Smooth muscle cell of the brain vasculature (primary cell): ENCODE measurements around the gene TNIP1.

Source experiments
- DNase-seq: peaks from one replicate; pipeline ENCODE4 v3.0.0-alpha.2; 2012; ENCODE audit warnings: low read depth, low spot score

Gene TNIP1

GRCh38 chr5:151023651-151024050 lies 57.2 kb downstream of the TNIP1 start:
- DNase-seq: no peak

DNA sequence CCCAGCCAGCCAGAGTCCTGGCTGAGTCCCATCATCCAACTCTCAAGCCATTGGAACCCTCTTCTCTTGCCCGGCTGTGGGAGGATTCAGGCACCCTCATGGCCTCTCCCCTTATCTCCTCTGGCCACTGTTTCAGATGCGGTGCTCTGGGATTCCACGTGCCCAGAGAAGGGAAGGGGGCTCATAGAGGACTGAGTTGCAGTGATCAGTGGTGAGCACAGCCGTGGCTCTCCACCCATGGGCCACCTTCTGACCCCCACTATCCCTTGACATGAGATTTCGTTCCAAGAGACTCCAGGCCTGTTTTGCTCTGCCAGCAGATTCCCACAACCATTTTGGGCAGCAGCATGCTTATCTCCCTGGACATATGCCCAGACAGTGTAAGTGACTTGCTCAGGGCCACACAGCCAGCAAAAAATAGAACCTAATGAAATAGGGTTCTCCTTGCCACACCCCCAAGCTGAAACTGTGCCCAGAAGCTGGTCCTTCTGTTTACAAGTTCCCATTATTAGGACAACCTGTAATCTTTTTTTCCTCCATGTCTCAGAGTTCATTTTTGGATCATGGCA lies 57.7 kb downstream of the TNIP1 start:
- no peak for DNase-seq

- DNase-seq: no peak
These were observed 58.3 kb downstream of the TNIP1 start for GRCh38 chr5:151022511-151023018.

DNA sequence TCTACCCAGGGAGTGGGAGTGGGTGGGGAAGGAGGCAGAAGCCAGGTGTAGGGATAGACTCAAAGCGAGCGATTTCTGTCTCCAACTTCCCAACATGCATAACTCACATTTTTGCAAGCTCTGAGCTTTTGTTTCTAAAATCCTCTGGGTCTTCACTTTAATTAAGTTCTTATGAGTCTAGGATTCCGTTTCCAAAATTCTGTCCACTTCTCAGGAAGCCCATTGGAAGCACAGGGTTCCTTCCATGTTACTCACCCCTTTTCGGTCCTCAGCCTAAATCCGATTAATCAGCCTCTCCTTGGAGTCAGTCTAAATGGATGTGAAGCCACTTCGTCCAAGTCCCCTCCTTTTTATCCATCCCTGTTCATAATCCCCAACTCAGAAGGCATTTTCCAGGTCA lies 59.1 kb downstream of the TNIP1 start:
- DNase-seq: no peak

DNA sequence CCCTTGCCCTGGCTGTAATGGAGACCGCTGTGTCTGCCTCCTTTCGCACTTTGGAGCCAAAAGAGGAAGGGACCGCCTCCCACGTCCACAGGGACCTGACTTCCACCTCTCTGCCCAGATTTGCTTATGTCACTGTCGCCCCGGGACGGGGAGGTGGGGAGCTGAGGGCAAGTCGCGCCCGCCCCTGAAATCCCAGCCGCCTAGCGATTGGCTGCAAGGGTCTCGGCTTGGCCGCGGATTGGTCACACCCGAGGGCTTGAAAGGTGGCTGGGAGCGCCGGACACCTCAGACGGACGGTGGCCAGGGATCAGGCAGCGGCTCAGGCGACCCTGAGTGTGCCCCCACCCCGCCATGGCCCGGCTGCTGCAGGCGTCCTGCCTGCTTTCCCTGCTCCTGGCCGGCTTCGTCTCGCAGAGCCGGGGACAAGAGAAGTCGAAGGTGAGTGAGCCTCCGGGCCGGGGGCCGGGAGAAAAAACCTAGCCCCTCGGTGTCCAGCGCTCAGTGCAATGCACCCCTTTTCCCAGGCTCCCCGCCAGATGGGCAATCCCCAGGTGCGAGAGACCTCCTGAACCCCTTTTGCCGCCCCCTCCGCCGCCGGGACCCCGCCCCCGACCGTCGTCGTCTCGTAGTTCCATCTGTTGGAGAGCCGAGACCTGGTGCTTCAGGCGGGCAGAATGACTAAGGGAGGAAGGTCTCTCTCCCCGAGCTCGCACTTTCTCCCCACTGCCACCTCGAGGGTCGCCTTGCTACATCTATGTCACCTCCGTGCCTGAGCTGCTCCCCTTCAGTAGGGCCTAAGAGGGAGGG lies 60.3 kb downstream of the TNIP1 start, which contains the start of gene GPX3:
Gene GPX3 (plus strand): TSS at position 288 of the 807 bp plus-strand sequence. CDS start 64 bp downstream, at position 352.
- DNase-seq: no peak

DNA sequence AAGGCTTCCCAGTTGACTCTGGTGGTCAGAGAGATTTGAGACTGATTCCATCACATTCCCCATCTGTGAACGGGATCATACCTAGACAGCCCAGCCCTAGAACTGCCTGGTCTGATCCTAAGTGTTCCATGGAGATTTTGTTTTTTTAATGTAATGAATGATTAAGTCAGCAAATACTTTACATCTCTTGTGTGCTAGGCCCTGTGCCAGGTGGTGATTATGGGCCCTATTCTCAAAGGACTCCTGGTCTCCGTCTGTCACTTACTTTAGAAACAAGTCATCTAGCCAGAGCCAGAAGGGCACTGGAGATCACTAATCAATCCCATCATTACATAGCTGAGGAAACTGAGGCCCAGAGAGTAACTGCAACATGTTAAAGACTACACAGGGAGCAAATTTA lies 61.5 kb downstream of the TNIP1 start:
- DNase-seq: no peak

DNA sequence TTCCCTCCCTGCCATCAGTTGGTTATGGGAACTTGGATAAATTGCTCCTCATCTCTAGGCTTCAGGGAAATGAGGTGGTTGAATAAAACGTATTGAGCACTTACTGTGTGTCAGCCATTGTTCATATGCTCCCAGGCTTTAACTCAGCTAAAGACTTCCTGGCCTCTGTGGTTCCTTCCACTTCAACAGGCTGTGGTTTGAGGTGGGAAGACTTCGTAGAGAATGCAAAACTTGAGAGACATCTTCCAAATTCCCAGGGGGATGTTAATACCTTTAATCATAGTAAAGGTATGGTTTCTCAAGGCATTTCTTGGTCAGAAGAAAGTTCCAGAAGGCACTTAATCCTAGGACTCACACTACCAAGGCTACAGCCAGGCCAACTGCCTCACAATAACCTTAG lies 62.0 kb downstream of the TNIP1 start:
- no peak for DNase-seq

- no peak for DNase-seq
These were observed 62.9 kb downstream of the TNIP1 start for GRCh38 chr5:151017897-151018296.

GRCh38 chr5:151016700-151017099 lies 64.1 kb downstream of the TNIP1 start:
- DNase-seq: no peak

- DNase-seq: no peak
These were observed 64.8 kb downstream of the TNIP1 start for GRCh38 chr5:151015974-151016587.

DNA sequence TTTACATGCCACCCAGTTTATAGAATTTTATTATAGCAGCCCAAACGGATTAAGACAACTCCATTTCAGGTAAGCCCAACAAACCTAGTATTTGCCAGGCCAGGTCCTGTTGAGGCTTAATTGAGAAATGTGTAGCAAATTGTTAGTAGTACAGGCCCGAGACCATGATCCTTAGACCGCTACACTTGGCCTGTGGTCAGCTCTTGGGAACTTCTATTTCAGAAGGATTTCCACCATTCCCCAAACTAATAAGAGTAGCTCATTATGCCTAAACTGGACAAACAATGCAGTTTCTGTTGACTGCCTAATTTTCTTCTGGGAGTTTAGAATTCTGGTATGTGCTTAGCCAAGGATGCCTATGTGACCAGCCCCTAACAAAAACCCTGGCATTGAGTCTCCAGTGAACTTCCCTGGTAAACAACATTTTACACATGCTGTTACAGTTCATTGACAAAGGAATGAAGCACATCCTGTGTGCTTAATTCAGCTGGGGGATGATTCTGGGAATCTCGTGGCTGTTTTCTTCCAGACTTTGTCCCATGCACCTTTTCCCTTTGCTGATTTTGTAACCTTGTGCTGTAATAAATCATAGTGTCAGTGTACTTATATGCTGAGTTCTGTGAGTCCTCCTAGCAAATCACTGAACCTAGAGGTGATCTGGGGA lies 66.0 kb downstream of the TNIP1 start:
- no peak for DNase-seq

DNA sequence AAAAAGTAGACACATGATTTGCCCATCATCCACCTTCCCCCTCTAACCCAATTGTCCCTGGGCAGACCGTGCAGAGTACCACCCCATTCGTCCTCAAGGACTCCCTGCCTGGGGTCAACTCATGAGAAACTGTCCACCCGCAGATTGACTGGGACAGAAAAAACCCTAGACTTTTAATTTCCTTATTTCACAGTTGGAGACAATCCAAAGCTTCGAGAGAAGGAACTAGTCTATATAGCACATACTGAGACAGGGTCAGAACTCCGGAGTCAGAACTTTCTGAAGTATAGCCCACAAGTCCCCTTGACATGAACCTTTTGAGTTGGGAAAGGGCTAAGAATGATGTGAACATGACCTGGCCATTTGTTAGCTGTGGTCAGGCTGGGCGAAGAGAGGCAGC lies 68.0 kb downstream of the TNIP1 start:
- no peak for DNase-seq

GRCh38 chr5:151008906-151009305 lies 71.9 kb downstream of the TNIP1 start:
- DNase-seq: no peak

GRCh38 chr5:151008210-151008491 lies 72.7 kb downstream of the TNIP1 start:
- no peak for DNase-seq

GRCh38 chr5:151007430-151008209 lies 73.2 kb downstream of the TNIP1 start:
- DNase-seq: no peak

GRCh38 chr5:151006704-151007334 lies 74.0 kb downstream of the TNIP1 start:
- DNase-seq: no peak

DNA sequence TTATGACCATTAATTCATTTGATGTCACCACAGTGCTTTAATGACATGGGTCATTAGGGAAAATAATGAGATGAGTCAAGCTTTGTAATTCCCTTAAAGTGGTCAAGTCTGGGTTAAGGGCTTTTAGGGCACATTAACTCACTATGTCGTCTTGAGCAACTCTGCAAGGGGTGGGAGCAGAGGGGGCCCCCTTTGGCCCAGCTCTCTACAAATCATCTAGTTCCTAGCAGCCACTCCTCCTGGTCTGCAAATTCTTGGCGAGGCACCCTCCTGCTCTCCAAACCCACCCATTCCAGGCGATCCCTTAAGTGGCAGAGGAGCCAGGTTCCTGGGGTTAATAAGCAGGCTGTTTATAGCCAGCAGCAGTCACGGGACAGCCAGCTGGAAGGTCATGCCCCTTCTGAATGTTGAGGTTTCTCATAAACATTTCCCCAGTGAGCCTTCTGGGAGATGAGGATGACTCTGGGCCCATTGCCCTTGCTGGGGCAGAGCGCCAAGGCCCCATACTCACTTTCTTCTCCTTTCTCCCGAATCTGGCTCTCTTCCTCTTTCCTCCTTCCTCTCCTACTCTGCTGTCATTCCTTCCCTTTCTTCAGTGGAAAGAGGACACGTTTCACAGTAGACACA lies 74.8 kb downstream of the TNIP1 start:
- DNase-seq: no peak

DNA sequence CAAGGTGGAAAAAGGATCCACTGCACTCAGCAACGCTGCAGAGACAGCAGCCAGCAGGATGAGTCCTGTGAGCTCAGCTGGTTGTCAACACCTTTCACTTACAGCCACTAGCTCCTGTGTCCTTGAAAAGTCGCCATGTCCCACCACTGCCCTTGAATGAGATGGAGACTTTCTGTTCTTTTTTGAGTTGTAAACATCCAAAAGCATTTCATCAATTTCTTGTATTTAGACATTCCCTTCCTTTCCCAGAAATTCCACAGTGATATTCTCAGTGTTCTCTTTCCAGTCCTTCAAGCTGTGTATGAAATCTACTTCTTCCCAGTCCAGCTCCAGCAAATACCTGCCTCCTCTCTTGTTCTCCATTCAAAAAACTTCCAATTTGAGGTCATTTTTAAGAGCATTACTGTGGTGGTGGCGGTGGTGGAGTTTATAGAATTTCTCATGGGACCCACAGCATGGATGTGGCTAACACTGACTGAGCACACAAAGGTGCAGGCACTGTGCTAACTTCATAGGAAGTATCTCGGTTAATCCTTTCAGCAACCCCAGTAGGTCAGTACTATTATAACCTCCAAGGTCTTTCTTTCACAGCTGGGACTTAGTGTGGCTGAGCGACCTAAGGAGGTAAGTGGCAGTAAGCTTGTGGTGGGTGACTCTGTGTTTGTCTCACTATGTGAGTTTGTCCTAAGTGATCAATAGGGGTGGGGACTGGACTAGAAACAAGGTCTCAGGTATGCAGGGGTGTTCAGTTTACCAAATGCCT lies 75.5 kb downstream of the TNIP1 start:
- no peak for DNase-seq

GRCh38 chr5:151004499-151004898 lies 76.3 kb downstream of the TNIP1 start:
- DNase-seq: no peak

- no peak for DNase-seq
These were observed 77.4 kb downstream of the TNIP1 start for GRCh38 chr5:151003503-151003860.
